Pancreas (tissue), 10 donors: ENCODE results near the gene NIF3L1. TPM values are rescaled to one million over a fixed set of nuclear protein-coding genes. Genes with fewer than 3 reads are reported as not detected.
"Not testable (repeated sequence)": the region's sequence is repeated elsewhere in the genome, so short reads cannot be mapped to it uniquely, and the experiment has no call there.

Source experiments
- ATAC-seq, 4 donors: fragments of 200-7000 bp; cut with Tn5 transposase; one replicate each; pipeline versions ENCODE4 v1.8.0 to v1.9.1; 2020; ENCODE audit warnings: mild to moderate bottlenecking in 4 of 4, moderate library complexity in 4 of 4
- DNase-seq, 6 donors: peaks; one replicate each; pipeline ENCODE4 v3.0.0-alpha.2; 2020
- FAIRE-seq: peaks from 2 replicates; lab custom pipeline; 2012; peaks lifted over from hg19 to GRCh38; lab: Jason Lieb, UNC
- H3K27ac ChIP-seq, 4 donors: fragments of 200-600 bp; sonication (generic); 1 replicate in 3 of 4; 2 replicates in 1 of 4; pipeline versions ENCODE4 v1.5.0 to v1.8.0; 2020
- H3K27me3 ChIP-seq, 4 donors: fragments of 200-600 bp; one replicate each; pipeline ENCODE4 v1.8.0; 2021
- H3K36me3 ChIP-seq, 3 donors: fragments of 200-600 bp; sonication (generic) in 1 of 3; one replicate each; pipeline versions ENCODE4 v1.5.0 to v1.8.0; 2020 to 2021
- H3K4me1 ChIP-seq, 3 donors: fragments of 200-600 bp; one replicate each; pipeline ENCODE4 v1.8.0; 2021
- H3K4me3 ChIP-seq, 4 donors: fragments of 200-600 bp; sonication (generic) in 2 of 4; one replicate each; pipeline versions ENCODE4 v1.5.0 to v1.8.0; 2020 to 2021
- H3K9me3 ChIP-seq, 4 donors: fragments of 200-600 bp; one replicate each; pipeline ENCODE4 v1.8.0; 2021
- CTCF ChIP-seq, 4 donors: fragments of 200-600 bp; sonication (generic) in 3 of 4; IDR thresholded peaks; one replicate each; pipeline versions ENCODE4 v1.5.0 to v1.8.0; 2021; ENCODE audit warnings: antibody characterized with exemption in 4 of 4
- WGBS, 2 donors: extraction: QIAGEN DNeasy Blood & Tissue Kit; methylation state at CpG; one replicate each; pipeline ENCODE4 v1.1.7; 2013; 5-methylcytosine and 5-hydroxymethylcytosine counted together
- intact Hi-C, 3 donors: fragments of 100-400 bp; cut with DNase I; formaldehyde crosslinking; loops; one replicate each; pipeline versions ENCODE4 v1.11.1 to v1.14.2; 2022
- polyA plus RNA-seq, 2 donors: library from polyadenylated mRNA; stranded (reverse); fragments of 200-250 nt; gene quantifications; one replicate each; pipeline ENCODE4 v1.2.3, GENCODE V29; 2013
- total RNA-seq, 6 donors: library from RNA; stranded (reverse); fragmentation: NEBNext Ultra II Directional in 4 of 6; extraction: Animal tissue kit (Norgen Biotek cat#: 25700) in 4 of 6; gene quantifications; one replicate each; pipeline versions ENCODE4 v1.2.1 to v1.2.4, GENCODE V29; 2021 to 2023
- donor health status: healthy with polysubstance abuse.
- donor health status: DM: no; HTN: no; CAD: no; lungs with moderate emphysema.
- donor health status: DM: no; HTN: no; CAD: no.
- donor health status: control.
- donor health status: control.
- donor health status: Bipolar disorder and iron deficiency.
- donor health status: DM: yes; HTN: yes; CAD: no.
- donor health status: DM: no; HTN: no; CAD: no.
- donor health status: DM: no; HTN: no; CAD: no.
- donor health status: DM: yes; HTN: yes; CAD: no.

Gene NIF3L1
- total and polyA plus RNA-seq, 8 donors = 5.9 to 14.9 (median 8.8) TPM

- TF ChIP-seq CTCF (IDR thresholded peaks at IDR 0.05) = no peak
- FAIRE-seq = no peak
- intact Hi-C loops = no loop called here
- ATAC-seq = no peak
- Histone ChIP-seq H3K4me1 (peaks cover 0 to 10% (median 5%) of the 10 kb centered on the region in 3 donors), H3K9me3 (no peaks in the 10 kb centered on the region), H3K36me3 (no peaks in the 10 kb centered on the region), H3K4me3 (no peak overlapping the region), H3K27ac (no peak overlapping the region), H3K27me3 (no peaks in the 10 kb centered on the region)
- DNase-seq = no peak
- WGBS, 2 donors = 89 to 92% methylated on average over 2 of the region's 2 CpGs
Measured at GRCh38 chr2:200869014-200869413, 20.2 kb upstream of the NIF3L1 start.

- TF ChIP-seq CTCF (IDR thresholded peaks at IDR 0.05) = no peak
- DNase-seq (no peak), ATAC-seq (no peak), FAIRE-seq (no peak)
- Histone ChIP-seq H3K27me3 (no peaks in the 10 kb centered on the region), H3K4me1 (peaks cover 0 to 5% (median 0%) of the 10 kb centered on the region in 3 donors), H3K9me3 (no peaks in the 10 kb centered on the region), H3K4me3 (no peak overlapping the region), H3K36me3 (peaks cover 0 to 14% (median 13%) of the 10 kb centered on the region in 3 donors), H3K27ac (no peak overlapping the region)
- intact Hi-C loops = no loop called here
- WGBS, 2 donors = 67 to 75% methylated on average over 3 of the region's 3 CpGs
Measured at GRCh38 chr2:200871151-200871550, 18.0 kb upstream of the NIF3L1 start.

- no peak overlapping the region for H3K27ac ChIP-seq
- ATAC-seq (no peak), DNase-seq (no peak), FAIRE-seq (no peak)
- 95 to 96% methylated on average over 6 of the region's 6 CpGs for WGBS, 2 donors
- no peaks in the 10 kb centered on the region for H3K9me3 ChIP-seq
- H3K4me3 ChIP-seq = no peak overlapping the region
- intact Hi-C loops = no loop called here
- H3K4me1 ChIP-seq = no peaks in the 10 kb centered on the region
- no peak for TF ChIP-seq CTCF (IDR thresholded peaks at IDR 0.05)
- H3K36me3 ChIP-seq = peaks cover 0 to 31% (median 13%) of the 10 kb centered on the region in 3 donors
- H3K27me3 ChIP-seq = no peaks in the 10 kb centered on the region
Measured at GRCh38 chr2:200873560-200873959, 15.6 kb upstream of the NIF3L1 start.

DNA sequence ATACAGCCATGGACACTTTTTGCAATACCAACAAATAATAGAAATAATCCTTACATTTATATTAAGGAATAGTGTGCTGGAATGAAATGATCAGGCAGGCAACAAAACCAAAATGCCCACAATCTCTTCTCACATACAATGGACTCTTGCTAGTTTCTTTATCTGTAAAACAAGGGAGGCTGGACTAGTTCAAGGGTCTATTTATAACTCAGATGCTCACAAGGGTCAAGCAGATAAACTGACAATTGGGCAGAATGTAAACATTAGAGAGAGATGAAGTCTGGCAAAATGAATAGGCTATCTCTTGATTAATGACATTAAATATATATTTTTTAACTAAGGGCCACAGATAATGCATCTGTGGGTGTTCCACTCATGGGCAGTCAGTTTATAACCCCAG is 11.7 kb upstream of the NIF3L1 start:
- Histone ChIP-seq H3K27me3 (no peaks in the 10 kb centered on the region), H3K9me3 (no peaks in the 10 kb centered on the region), H3K4me1 (no peaks in the 10 kb centered on the region), H3K4me3 (no peak overlapping the region), H3K27ac (no peak overlapping the region), H3K36me3 (peaks cover 5 to 63% (median 24%) of the 10 kb centered on the region in 3 donors)
- no peak for TF ChIP-seq CTCF (IDR thresholded peaks at IDR 0.05)
- FAIRE-seq (no peak), ATAC-seq (no peak), DNase-seq (no peak)
- intact Hi-C loops = no loop called here

DNA sequence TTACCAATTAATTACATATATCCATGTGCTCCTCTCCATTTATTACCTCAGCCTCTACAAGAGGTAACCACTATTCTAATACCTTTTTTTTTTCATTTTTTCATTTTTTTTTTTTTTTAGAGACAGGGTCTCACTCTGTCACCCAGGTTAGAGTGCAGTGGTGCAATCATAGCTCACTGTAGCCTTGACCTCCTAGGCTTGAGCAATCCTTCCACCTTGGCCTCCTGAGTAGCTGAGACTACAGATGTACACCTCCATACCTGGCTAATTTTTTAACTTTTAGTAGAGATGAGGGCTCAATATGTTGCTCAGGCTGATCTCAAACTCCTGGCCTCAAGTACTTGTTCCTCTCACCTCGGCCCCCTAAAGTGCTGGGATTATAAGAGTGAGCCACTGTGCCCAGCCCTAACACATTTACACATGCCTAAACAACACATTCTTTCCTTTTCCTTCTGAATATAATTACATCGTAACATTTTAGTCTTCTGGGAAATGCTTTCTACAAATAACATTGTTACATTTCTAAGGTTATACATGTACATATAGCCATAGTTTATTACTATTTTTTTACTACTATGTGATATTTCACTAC is 10.8 kb upstream of the NIF3L1 start:
- WGBS, 2 donors = 95 to 97% methylated on average over 2 of the region's 2 CpGs
- Histone ChIP-seq H3K4me1 (no peaks in the 10 kb centered on the region), H3K27ac (no peak overlapping the region), H3K9me3 (no peaks in the 10 kb centered on the region), H3K27me3 (no peaks in the 10 kb centered on the region), H3K4me3 (no peak overlapping the region), H3K36me3 (peaks cover 5 to 67% (median 24%) of the 10 kb centered on the region in 3 donors)
- TF ChIP-seq CTCF (IDR thresholded peaks at IDR 0.05) = no peak
- intact Hi-C loops = no loop called here
- FAIRE-seq = no peak
- no peak for DNase-seq
- ATAC-seq = no peak

DNA sequence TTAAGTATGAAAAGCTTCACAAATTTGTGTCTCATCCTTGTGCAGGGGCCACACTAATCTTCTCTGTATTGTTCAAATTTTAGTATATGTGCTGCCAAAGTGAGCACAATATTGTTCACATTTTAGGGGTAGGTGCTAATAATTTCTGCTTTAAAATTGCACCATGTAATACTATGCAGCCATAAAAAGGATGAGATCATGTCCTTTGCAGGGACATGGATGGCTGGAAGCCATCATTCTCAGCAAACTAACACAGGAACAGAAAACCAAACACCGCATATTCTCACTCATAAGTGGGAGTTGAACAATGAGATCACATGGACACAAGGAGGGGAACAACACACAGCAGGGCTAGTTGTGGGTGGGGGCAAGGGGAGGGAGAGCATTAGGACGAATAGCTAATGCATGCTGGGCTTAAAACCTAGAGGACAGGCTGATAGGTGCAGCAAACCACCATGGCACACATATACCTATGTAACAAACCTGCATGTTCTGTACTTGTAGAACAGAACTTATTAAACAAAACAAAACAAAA is 7.4 kb upstream of the NIF3L1 start:
- peaks cover 5 to 63% (median 16%) of the 10 kb centered on the region in 3 donors for H3K36me3 ChIP-seq
- FAIRE-seq, H3K27ac ChIP-seq, H3K4me1 ChIP-seq, H3K9me3 ChIP-seq, intact Hi-C loops, DNase-seq, H3K27me3 ChIP-seq, H3K4me3 ChIP-seq, ATAC-seq: not testable (repeated sequence)
- 76 to 81% methylated on average over 2 of the region's 2 CpGs for WGBS, 2 donors
